ENCODE measurements around the gene CLTCL1.

GRCh38 chr22:19331474-19331873, 40.0 kb upstream of the CLTCL1 start:
- TF ChIP-seq CTCF (IDR thresholded peaks at IDR 0.05) (no peak), POLR2A (IDR thresholded peaks at IDR 0.05) (no peak)
